DND-41 (cell line): ENCODE measurements around the gene CDC42EP2.

Experiments
- CTCF ChIP-seq: IDR thresholded peaks from 2 replicates; pipeline ENCODE4 v1.5.1; 2012; ENCODE audit warnings: borderline replicate concordance, low read length, moderate library complexity, mild to moderate bottlenecking; ENCODE audit not compliant: poor library complexity, severe bottlenecking; ENCODE audit errors: extremely low read depth
- EZH2 ChIP-seq: IDR thresholded peaks from 3 replicates; pipeline ENCODE4 v1.6.1; 2012; ENCODE audit warnings: borderline replicate concordance, low read depth, mild to moderate bottlenecking, moderate library complexity, low read length, inconsistent platforms; ENCODE audit not compliant: severe bottlenecking

- no peak for TF ChIP-seq CTCF
- TF ChIP-seq EZH2: no peak
Observed at GRCh38 chr11:65288706-65289536, 25.7 kb upstream of the CDC42EP2 start.
